GF-D8 (cell line): Measurements from ENCODE around the gene EYA3.

ENCODE experiments used
- DNase-seq: peaks from one replicate; lab custom pipeline; 2025; lab: John Stamatoyannopoulos, UW

EYA3 gene, protein sequence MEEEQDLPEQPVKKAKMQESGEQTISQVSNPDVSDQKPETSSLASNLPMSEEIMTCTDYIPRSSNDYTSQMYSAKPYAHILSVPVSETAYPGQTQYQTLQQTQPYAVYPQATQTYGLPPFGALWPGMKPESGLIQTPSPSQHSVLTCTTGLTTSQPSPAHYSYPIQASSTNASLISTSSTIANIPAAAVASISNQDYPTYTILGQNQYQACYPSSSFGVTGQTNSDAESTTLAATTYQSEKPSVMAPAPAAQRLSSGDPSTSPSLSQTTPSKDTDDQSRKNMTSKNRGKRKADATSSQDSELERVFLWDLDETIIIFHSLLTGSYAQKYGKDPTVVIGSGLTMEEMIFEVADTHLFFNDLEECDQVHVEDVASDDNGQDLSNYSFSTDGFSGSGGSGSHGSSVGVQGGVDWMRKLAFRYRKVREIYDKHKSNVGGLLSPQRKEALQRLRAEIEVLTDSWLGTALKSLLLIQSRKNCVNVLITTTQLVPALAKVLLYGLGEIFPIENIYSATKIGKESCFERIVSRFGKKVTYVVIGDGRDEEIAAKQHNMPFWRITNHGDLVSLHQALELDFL

GRCh38 chr1:28088168-28088961 is at the start of gene EYA3:
TSS of gene EYA3 (minus strand) at chr1:28088610. CDS start at chr1:28058026, 30,584 bp downstream.
- peak; percentile 95 for DNase-seq

- DNase-seq = no peak
Measured at GRCh38 chr1:28136922-28137613, 48.7 kb upstream of the EYA3 start.

DNA sequence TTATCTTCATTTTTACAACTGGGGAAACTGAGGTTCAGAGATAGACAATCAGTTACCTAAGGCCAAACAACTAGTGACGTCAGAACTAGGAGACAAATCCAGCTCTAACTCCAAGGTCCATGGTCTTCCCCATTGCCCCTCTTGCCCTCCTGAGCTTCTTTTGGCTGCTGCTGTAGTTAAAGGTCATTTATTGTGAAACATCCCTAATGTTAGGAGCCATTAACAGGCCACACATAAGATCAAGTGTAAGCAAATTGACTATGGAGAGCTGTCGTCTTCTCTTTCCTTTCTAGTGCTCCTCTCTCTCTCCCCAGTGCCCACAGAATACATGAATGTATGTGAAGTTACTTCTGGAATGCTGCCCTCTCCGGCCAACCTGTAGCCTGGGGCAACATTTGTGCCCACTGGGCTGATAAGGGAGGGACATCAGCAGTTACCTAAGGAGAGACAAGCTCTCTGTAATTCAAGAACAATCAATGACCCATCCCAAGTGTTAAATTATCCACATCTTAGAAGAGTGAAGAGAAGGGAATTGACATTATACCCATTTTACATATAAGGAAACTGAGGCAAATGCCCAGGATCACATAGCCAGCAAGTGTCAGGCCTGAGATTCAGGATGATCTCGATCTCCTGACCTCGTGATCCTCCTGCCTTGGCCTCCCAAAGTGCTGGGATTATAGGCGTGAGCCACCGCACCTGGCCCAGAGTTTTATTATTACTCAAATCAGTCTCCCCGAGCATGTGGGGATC is 47.9 kb upstream of the EYA3 start:
- no peak for DNase-seq

DNA sequence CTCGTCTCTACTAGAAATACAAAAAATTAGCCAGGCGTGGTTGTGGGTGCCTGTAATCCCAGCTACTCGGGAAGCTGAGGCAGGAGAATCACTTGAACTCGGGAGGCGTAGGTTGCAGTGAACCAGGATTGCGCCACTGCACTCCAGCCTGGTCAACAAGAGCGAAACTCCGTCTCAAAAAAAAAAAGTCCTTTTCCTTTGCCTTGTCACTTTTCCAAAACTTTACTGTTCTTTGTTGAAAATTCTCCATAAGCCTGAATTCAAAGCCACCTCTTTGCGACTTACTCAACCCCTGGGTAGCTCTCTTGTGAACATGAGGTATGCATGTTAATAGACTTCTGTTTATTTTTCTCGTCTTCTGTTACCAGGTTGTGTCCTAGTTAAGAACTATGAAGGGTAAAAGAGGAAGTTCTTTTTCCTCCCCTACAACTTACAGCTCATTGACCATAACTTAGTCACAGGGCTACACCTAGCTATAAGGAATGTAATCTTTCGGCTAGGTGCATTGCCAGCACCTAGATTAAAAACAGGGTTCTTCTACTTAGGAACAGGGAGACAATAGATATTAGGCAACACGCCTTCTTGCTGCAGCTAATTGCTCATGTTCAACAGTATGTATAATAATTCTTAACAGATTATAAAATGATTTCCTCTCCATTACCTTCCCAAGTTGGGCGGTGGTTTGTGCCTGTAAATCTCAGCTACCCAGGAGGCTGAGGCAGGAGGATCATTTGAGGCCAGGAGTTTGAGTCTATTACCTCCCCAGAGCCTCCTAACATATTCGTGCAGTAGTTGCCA is 47.2 kb upstream of the EYA3 start:
- peak; percentile 59 for DNase-seq

GRCh38 chr1:28134651-28135207 is 46.3 kb upstream of the EYA3 start:
- DNase-seq = no peak

- DNase-seq = peak; percentile 74
Measured at GRCh38 chr1:28132171-28133167, 44.1 kb upstream of the EYA3 start.

DNA sequence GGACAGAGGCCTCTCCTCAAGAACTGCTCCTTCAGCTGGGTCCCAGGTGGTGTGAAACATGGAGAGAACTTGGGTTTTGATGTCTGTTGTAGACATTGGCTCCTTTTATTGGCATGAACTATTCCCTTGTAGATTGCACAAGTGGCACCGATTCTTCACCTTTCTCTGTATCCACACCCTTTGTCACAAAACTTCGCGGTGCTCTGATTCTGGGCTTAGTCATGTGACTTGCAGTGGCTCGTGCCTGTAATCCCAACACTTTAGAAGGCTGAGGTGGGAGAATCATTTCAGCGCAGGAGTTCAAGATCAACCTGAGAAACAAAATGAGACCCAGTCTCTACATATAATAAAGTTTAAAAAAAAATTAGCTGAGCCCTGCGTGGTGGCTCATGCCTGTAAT is 42.5 kb upstream of the EYA3 start:
- DNase-seq = no peak

- no peak for DNase-seq
Measured at GRCh38 chr1:28129150-28129549, 40.7 kb upstream of the EYA3 start.

DNA sequence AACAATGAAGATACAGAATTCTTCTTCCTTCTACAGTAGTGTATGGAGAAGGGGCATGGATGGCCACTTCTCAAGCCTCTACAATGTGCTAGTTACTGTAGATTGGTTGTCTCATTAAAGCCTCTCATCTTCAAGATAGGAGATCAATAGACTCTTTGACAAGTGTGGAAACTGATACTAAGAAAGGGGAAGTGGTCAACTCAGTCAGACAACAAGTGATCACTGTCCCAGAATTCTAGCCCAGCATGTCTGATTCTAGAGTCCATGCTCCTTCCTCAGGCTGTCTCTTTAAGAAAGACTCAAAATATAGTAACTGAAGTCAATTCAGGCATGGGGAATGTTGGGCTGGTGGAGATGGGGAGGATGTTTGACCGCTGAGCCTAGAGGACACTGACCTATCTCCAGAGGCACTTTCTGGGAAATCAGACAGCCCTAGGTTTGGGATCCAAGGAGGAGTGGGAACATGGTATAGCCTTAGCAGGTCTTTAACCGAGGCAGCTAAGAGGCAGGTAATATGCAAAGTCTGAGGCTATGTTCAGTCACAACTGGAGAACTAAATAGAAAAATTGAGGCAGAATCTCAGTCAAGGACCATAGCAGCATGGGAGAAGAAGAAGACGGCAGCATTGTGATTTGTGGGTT is 39.3 kb upstream of the EYA3 start:
- DNase-seq = peak; percentile 14

DNA sequence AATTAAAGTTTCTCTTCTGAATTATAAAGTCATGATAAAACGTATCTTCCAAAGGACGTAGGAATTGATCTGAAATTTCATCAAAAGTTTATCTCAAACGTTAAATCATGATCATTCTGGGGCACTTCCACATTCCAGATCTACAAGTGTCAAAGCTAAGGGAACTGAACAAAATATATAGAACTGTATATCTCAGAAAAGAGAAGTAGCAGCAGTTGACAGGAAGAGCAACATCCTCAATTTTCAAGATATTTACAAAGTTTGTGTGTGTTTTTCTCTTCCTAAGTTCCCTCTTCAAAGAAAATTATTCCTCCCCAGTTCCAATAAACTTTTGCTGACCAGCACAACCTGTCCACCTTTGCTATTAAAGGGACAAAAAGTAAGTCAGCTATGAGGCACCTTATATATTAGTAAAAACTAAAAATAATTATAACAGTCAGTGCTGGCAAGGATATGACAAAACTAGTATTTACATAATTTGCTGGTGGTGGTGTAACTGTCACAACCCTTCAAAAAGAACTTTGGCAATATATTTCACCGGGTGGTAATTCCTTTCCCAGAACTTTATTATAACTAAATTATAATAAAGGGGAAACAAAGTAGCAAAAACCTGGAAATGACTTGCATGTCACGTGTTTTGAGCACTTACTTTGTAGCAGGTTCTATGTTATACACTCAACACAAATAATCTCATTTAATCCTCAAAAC is 38.5 kb upstream of the EYA3 start:
- peak; percentile 76 for DNase-seq

GRCh38 chr1:28126212-28126611 is 37.8 kb upstream of the EYA3 start:
- DNase-seq = no peak

DNA sequence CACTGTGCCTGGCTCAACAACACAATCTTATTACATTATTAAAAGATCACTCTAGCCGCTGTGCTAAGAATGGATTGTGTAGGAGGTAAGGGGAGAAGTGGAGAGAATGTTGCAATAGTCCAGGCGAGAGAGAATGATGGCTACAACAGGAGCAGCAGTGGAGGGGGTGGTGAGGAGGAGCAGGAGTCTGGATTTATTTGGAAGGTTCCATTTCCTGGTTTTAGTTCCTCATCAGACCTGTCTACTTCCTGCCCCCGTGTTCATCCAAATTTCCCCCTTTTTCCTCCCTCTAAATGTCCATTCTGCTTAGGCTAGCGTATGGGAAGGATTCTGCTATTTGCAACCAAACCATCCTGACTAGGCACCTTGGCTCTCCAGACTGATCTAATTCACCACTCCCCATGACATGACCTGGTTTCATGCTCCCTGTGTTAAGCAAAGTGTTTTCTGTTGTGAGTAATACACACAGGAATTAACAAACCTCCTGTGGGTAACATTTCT is 35.1 kb upstream of the EYA3 start:
- DNase-seq = peak; percentile 19

GRCh38 chr1:28122183-28122582 is 33.8 kb upstream of the EYA3 start:
- no peak for DNase-seq

DNA sequence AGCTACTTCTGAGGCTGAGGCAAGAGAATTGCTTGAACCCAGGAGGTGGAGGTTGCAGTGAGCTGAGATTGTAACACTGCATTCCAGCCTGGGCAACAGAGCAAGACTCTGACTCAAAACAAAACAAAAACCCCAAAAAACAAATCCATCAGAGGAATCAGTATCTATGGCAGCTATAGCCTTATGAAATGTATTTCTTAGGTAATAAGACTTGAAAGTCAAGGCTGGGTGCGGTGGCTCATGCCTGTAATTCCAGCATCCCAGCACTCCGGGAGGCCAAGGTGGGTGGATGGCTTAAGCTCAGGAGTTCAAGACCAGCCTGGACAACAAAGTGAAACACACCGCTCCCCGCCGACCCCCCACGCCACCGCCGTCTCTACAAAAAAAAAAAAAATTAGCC is 31.1 kb upstream of the EYA3 start:
- DNase-seq = no peak

DNA sequence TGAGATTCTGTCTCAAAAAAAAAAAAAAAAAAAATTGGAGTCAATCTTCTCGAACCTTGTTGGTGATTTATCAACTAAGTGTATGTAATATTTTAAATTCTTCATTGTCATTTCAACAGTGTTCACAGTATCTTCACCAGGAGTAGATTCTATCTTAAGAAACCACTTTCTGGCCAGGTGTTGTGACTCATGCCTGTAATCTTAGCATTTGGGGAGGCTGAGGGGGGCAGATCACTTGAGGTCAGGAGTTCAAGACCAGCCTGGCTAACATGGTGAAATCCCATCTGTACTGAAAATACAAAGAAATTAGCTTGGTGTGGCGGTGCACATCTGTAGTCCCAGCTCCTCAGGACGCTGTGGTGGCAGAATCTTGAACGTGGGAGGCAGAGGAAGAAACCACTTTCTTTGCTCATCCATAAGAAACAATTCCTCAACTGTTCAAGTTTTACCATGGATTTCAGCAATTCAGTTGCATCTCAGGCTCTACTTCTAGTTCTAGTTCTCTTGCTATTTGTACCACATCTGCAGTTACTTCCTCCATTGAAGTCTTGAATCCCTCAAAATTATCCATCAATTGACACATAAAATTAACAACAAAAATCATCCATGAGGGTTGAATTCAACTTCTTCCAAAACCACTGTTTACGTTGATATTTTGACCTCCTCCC is 30.4 kb upstream of the EYA3 start:
- peak; percentile 29 for DNase-seq

- DNase-seq = peak; percentile 90
Measured at GRCh38 chr1:28115267-28115666, 26.9 kb upstream of the EYA3 start.

GRCh38 chr1:28114844-28115243 is 26.4 kb upstream of the EYA3 start:
- peak; percentile 35 for DNase-seq
